Mesodermal cell (in vitro differentiated cells): ENCODE data around the gene NCK2.

Source experiments
- H3K27ac ChIP-seq: 2 replicates; pipeline ENCODE4 v1.7.0; 2013; ENCODE audit warnings: mild to moderate bottlenecking, low read depth, low read length, moderate library complexity; ENCODE audit not compliant: severe bottlenecking
- H3K36me3 ChIP-seq: 2 replicates; pipeline ENCODE4 v1.7.1; 2013; ENCODE audit warnings: mild to moderate bottlenecking, low read length, moderate library complexity; ENCODE audit not compliant: control insufficient read depth, insufficient read depth
- H3K4me1 ChIP-seq: one replicate; pipeline ENCODE4 v1.7.1; 2013; ENCODE audit warnings: mild to moderate bottlenecking, low read length; ENCODE audit not compliant: insufficient read depth, control insufficient read depth, poor library complexity, severe bottlenecking
- H3K4me3 ChIP-seq: 2 replicates; pipeline ENCODE4 v1.7.0; 2013; ENCODE audit warnings: low read length, control low read depth, mild to moderate bottlenecking; ENCODE audit not compliant: insufficient read depth, poor library complexity, severe bottlenecking; ENCODE audit errors: extremely low read depth
- H3K9me3 ChIP-seq: 2 replicates; pipeline ENCODE4 v1.7.1; 2013; ENCODE audit warnings: mild to moderate bottlenecking, low read length, moderate library complexity; ENCODE audit not compliant: control insufficient read depth
- WGBS, 2 experiments: methylation state at CpG; one replicate each; pipeline ENCODE4 v1.1.5; 2013; ENCODE audit warnings: missing lambda C conversion rate in 2 of 2; ENCODE audit not compliant: insufficient coverage in 2 of 2; 5-methylcytosine and 5-hydroxymethylcytosine counted together

The NCK2 gene

DNA sequence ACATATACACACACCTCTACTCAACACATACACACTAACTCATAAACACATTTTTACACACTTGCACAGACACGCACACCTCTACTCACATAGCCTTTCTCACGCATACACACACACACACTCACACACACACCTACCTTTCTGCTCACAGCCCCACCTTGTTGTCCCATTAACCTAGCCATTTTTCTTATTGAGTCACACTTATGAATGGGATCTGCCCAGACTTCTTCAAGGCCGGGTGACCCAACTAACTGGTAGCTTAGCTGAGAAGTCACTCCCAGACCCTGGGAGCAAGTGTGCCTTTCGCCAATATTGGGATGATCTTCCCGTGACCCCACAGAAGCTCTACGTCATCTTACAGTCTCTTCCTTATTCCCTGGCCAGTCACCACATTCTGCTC, 192.2 kb downstream of the NCK2 start:
- WGBS, 2 experiments = 96 to 98% methylated on average over 6 of the region's 6 CpGs
- Histone ChIP-seq H3K9me3 (no peaks in the 10 kb centered on the region), H3K4me3 (no peak overlapping the region), H3K4me1 (no peaks in the 10 kb centered on the region), H3K36me3 (no peaks in the 10 kb centered on the region), H3K27ac (no peak overlapping the region)

- WGBS, 2 experiments = 87 to 90% methylated on average over 5 of the region's 6 CpGs
These were observed 192.9 kb downstream of the NCK2 start for GRCh38 chr2:105937498-105938097.

More at GRCh38 chr2:105937498-105938097, 192.9 kb downstream of the NCK2 start:
- Histone ChIP-seq H3K36me3 (no peaks in the 10 kb centered on the region), H3K4me3 (no peak overlapping the region), H3K27ac (no peak overlapping the region), H3K9me3 (no peaks in the 10 kb centered on the region), H3K4me1 (no peaks in the 10 kb centered on the region)
